ENCODE measurements around the gene FBXO39. TPM values are rescaled to one million over a fixed set of nuclear protein-coding genes. Genes with fewer than 3 reads are reported as not detected.
A peak's percentile ranks its signal among the peaks of the same experiment; 100 is the strongest.
"Not testable (repeated sequence)": the region's sequence is repeated elsewhere in the genome, so short reads cannot be mapped to it uniquely, and the experiment has no call there.

FBXO39 gene
- polyA plus RNA-seq (2012; ENCODE audit: low read depth, missing spikeins): not detected

DNA sequence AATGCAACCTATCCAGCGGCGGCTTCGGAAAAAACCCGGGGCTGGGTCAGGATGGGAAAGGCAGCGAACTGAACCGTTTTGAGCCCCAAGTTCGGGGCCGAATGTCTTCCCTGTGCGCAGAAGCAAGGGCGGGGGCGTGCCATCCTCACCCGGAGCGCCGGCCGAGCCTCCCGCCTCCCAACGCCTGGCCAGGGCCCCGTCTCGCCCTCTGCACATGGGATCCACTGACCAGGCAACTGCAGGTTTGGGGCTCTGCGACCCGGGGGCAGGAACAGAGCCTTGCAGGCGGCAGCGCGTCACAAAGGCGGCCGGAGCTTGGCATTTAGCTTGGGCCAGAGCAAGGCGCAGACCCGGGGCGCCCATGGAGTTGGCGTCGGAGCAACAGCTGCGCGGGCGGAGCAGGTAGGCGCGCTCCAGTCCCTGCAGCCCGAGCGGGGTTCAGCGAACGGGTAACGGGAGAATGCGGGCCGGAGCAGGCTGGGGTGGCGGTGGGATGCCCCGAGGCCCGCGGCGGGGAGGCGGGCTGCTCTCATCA is at the start of gene FBXO39:
TSS of gene FBXO39 (plus strand) at position 345 of the 535 bp plus-strand sequence. CDS start 3,654 bp downstream, outside the sequence.
- FAIRE-seq (no peak), DNase-seq (ENCODE audit: insufficient read length, low spot score) (peak; percentile 30)
- TF ChIP-seq POU2F2 (IDR thresholded peaks at IDR 0.05; ENCODE audit: low read depth, low read length): no peak
- TF ChIP-seq TAF1 (IDR thresholded peaks at IDR 0.05; ENCODE audit: low read depth, low read length): no peak
- TF ChIP-seq POLR2A (IDR thresholded peaks at IDR 0.05; ENCODE audit: low read depth, low read length): peak; percentile 42; the same call in 1 of the 2 replicates
- TF ChIP-seq PAX5 (IDR thresholded peaks at IDR 0.05; ENCODE audit: insufficient read depth, low read length, severe bottlenecking): no peak
- TF ChIP-seq SPI1 (IDR thresholded peaks at IDR 0.05; ENCODE audit: low read depth, low read length): no peak
- TF ChIP-seq POLR2AphosphoS5 (IDR thresholded peaks at IDR 0.05; ENCODE audit: low read depth, low read length): peak; percentile 45; the same call in 1 of the 2 replicates

DNA sequence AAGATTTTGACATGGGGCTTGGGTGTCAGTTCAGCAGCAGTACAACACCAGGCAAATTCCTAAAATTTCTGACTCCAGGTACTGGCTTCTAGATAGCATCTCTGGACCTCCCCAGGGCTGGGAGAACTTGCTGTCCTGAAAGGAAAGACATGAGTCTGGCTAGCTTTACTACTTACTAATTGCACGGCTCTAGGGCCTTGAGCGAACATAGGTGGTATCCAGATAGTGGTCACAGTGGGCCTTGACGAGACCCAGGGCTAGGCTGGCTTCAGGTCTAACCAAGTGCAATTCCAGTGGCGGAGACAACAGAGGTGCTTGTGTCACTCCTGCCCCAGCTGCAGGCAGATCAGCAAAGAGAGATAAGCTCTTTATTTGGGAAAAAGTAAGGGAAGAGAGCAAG is 46.5 kb upstream of the FBXO39 start:
- DNase-seq (ENCODE audit: insufficient read length, low spot score) (no peak), FAIRE-seq (no peak)
- TF ChIP-seq POLR2A (IDR thresholded peaks at IDR 0.05; ENCODE audit: low read depth, low read length) (no peak), PAX5 (IDR thresholded peaks at IDR 0.05; ENCODE audit: insufficient read depth, low read length, severe bottlenecking) (no peak), POLR2AphosphoS5 (IDR thresholded peaks at IDR 0.05; ENCODE audit: low read depth, low read length) (no peak), TAF1 (IDR thresholded peaks at IDR 0.05; ENCODE audit: low read depth, low read length) (no peak), SPI1 (IDR thresholded peaks at IDR 0.05; ENCODE audit: low read depth, low read length) (no peak), POU2F2 (IDR thresholded peaks at IDR 0.05; ENCODE audit: low read depth, low read length) (no peak)

DNA sequence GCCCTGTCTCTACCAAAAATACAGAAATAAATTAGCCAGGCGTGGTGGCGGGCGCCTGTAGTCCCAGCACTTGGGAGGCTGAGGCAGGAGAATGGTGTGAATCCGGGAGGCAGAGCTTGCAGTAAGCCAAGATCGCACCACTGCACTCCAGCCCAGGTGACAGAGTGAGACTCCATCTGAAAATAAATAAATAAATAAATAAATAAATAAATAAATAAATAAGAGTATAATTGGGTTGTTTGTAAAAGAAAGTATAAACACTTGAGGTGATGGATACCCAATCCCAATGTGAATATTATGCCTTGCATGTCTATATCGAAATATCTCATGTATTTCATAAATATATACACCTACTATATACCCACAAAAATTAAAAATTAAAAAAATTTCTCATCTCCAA is 29.4 kb upstream of the FBXO39 start:
- FAIRE-seq; DNase-seq (ENCODE audit: insufficient read length, low spot score): not testable (repeated sequence)

DNA sequence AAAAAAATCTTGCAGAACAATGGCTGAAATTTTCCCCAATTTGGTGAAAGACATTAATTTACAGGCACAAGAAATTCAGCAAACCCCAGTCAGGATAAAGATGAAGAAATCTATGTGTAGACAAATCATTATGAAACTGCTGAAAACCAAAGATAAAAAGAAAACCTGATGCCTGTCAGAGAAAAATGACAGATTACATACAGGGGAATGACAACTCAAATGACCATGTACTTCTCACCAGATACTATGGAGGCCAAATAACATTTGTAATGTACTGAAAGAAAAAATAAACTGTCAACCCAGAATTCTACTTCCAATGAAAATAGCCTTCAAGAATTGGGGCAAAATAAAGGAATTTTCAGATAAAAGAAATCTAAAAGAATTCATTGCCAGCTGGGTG is 27.4 kb upstream of the FBXO39 start:
- no peak for FAIRE-seq
- TF ChIP-seq PAX5 (IDR thresholded peaks at IDR 0.05; ENCODE audit: insufficient read depth, low read length, severe bottlenecking) (no peak), POLR2AphosphoS5 (IDR thresholded peaks at IDR 0.05; ENCODE audit: low read depth, low read length) (no peak), POU2F2 (IDR thresholded peaks at IDR 0.05; ENCODE audit: low read depth, low read length) (no peak), POLR2A (IDR thresholded peaks at IDR 0.05; ENCODE audit: low read depth, low read length) (no peak), TAF1 (IDR thresholded peaks at IDR 0.05; ENCODE audit: low read depth, low read length) (no peak), SPI1 (IDR thresholded peaks at IDR 0.05; ENCODE audit: low read depth, low read length) (no peak)
- DNase-seq (ENCODE audit: insufficient read length, low spot score): no peak

DNA sequence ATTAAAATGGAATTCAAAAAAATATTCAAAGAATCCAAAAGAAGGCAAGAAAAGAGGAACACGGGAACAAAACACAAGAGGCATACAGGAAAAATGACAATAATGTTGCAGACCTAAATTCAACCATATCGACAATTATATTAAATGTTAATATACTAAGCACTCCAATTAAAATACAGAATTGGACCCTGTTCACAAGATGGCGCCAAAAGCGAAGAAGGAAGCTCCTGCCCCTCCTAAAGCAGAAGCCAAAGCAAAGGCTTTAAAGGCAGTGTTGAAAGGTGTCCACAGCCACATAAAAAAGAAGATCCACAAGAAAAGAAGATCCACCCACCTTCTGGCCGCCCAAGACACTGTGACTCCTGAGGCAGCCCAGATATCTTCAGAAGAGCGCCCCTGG is 26.5 kb upstream of the FBXO39 start:
- no peak for FAIRE-seq
- no peak for DNase-seq (ENCODE audit: insufficient read length, low spot score)
- TF ChIP-seq POLR2A (IDR thresholded peaks at IDR 0.05; ENCODE audit: low read depth, low read length) (no peak), POLR2AphosphoS5 (IDR thresholded peaks at IDR 0.05; ENCODE audit: low read depth, low read length) (no peak), POU2F2 (IDR thresholded peaks at IDR 0.05; ENCODE audit: low read depth, low read length) (no peak), TAF1 (IDR thresholded peaks at IDR 0.05; ENCODE audit: low read depth, low read length) (no peak), PAX5 (IDR thresholded peaks at IDR 0.05; ENCODE audit: insufficient read depth, low read length, severe bottlenecking) (no peak), SPI1 (IDR thresholded peaks at IDR 0.05; ENCODE audit: low read depth, low read length) (no peak)

DNA sequence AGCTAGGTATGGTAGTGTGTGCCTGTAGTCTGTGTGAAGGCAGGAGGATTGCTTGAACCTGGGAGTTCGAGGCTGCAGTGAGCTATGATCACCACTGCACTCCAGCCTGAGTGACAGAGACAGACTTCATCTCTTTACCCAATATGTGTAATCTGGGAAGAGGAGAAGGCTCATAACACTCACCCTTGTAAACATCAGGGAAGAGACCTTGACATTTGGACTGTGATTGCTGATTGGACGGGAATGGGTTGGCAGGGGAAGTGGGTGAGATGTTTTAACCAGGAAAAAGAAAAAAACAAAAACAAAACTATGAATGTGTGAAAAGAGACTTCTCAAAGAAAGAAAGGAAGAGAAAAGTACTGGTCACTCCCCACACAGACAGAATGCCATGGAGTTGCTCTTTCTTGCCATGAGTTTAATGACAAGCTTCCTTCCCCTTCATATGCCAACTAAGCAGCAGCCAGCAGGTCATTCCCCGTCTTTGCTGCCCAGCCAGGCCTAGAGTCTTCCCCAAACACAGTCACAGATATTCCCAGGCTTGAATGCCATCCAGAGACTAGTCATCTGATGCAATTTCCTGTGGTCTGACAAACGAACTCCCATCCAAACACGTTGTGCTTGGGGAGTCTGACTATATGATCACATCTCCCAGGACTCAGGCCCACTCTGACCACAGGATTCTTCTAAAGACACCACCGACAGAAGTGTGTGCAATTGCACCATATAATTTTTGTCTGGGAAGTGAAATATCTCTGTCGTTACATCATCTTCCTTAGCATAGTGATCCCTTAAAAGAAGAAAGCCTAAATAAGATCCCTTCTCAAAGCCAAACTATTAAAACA is 23.7 kb upstream of the FBXO39 start:
- TF ChIP-seq POU2F2 (IDR thresholded peaks at IDR 0.05; ENCODE audit: low read depth, low read length): no peak
- FAIRE-seq (peak; percentile 75), DNase-seq (ENCODE audit: insufficient read length, low spot score) (no peak)

DNA sequence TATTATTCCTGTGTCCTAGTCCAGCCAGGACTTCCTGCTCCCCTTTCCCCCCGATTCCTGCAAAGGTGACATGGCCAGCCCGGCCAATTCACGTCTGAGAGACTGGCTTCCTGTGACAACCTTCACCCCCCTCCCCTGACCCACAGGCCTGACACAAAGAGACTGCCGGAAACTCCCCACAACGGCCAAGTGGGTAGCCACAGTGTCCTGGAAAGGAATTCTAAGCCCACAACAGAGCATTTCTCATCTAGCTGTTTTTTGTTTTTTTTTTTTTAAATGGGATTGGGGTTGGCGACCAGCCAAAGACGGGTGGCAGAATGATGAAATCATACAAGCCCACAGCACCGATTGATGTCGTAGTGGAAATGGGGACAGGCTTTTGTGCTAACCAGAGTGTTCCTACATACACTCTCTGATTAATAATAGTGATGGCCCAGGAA is 23.0 kb upstream of the FBXO39 start:
- DNase-seq (ENCODE audit: insufficient read length, low spot score): peak; percentile 24
- TF ChIP-seq PAX5 (IDR thresholded peaks at IDR 0.05; ENCODE audit: insufficient read depth, low read length, severe bottlenecking): no peak
- TF ChIP-seq POLR2A (IDR thresholded peaks at IDR 0.05; ENCODE audit: low read depth, low read length): 0 out of 2 replicates have a peak, but pooled peaks have one; percentile 22
- TF ChIP-seq SPI1 (IDR thresholded peaks at IDR 0.05; ENCODE audit: low read depth, low read length): no peak
- TF ChIP-seq POLR2AphosphoS5 (IDR thresholded peaks at IDR 0.05; ENCODE audit: low read depth, low read length): no peak
- no peak for FAIRE-seq

DNA sequence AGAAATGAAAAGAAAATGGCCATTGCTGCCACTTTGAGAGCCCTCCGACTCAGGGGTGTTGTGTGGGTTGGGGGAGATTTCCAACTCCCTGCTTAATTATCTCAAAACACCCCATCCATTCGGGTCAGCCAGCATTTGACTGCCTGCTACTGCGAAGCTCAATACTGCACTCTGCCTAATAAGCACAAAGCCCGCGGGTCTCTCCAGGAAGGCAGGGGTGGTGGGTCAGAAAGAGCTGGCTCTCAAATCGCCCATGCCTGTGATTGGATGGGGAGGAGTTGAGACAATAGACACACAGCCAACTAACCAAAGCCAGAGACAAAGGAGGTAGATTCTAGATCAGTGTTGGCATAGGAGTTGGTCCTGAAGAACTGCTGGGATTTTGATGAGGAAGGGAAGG is 22.5 kb upstream of the FBXO39 start:
- TF ChIP-seq POLR2AphosphoS5 (IDR thresholded peaks at IDR 0.05; ENCODE audit: low read depth, low read length): no peak
- no peak for TF ChIP-seq PAX5 (IDR thresholded peaks at IDR 0.05; ENCODE audit: insufficient read depth, low read length, severe bottlenecking)
- no peak for TF ChIP-seq SPI1 (IDR thresholded peaks at IDR 0.05; ENCODE audit: low read depth, low read length)
- no peak for TF ChIP-seq TAF1 (IDR thresholded peaks at IDR 0.05; ENCODE audit: low read depth, low read length)
- no peak for TF ChIP-seq POLR2A (IDR thresholded peaks at IDR 0.05; ENCODE audit: low read depth, low read length)
- no peak for TF ChIP-seq POU2F2 (IDR thresholded peaks at IDR 0.05; ENCODE audit: low read depth, low read length)
- peak; percentile 38 for FAIRE-seq
- DNase-seq (ENCODE audit: insufficient read length, low spot score): no peak

DNA sequence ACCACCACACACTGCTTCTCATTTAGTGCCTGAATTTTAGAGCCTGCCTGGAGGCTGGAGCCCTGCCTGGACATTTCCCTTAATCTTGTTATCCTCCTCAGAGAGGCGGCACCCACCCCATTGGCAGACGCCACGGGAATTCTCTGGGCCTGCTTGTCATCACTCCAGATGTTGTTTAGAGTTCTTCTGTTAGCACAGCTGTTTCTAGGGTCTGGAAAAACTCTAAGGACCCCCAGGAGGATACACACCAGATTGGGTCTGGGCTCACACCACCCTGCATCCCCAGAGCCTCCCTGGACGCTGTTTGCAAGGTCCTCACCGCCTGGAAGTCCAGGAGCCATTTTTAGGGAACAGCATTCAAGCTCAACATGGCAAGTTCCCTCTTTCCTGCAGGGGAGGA is 20.7 kb upstream of the FBXO39 start:
- FAIRE-seq: peak; percentile 28
- DNase-seq (ENCODE audit: insufficient read length, low spot score): no peak
- TF ChIP-seq POLR2AphosphoS5 (IDR thresholded peaks at IDR 0.05; ENCODE audit: low read depth, low read length): no peak
- no peak for TF ChIP-seq POU2F2 (IDR thresholded peaks at IDR 0.05; ENCODE audit: low read depth, low read length)
- no peak for TF ChIP-seq TAF1 (IDR thresholded peaks at IDR 0.05; ENCODE audit: low read depth, low read length)
- no peak for TF ChIP-seq POLR2A (IDR thresholded peaks at IDR 0.05; ENCODE audit: low read depth, low read length)
- no peak for TF ChIP-seq SPI1 (IDR thresholded peaks at IDR 0.05; ENCODE audit: low read depth, low read length)
- TF ChIP-seq PAX5 (IDR thresholded peaks at IDR 0.05; ENCODE audit: insufficient read depth, low read length, severe bottlenecking): no peak

DNA sequence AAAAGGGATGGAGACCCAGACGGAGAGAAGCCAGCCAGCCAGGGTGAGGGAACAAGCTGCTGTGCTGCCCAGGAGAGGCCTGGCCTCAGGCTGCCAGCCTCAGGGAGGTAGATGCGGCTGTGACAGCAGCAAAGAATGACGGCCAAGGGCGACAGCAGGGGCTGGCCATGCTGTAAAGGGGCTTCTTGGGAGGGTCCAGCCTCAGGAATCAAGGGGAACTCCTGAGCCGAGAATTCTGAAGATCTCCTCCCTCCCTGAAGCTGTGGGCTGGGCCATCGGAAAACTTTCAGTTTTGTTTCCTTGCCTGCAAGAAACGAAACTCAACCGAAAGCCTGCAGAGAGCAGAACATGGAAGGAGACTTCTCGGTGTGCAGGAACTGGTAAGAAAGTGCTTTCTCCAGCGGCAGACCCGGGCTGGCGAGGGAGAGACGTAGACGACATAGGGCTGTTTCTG is 20.3 kb upstream of the FBXO39 start, which contains the start of gene XAF1:
TSS of gene XAF1 (plus strand) at position 316 of the 454 bp plus-strand sequence. CDS start at position 349, 33 bp downstream.
- DNase-seq (ENCODE audit: insufficient read length, low spot score): no peak
- FAIRE-seq: peak; percentile 85
- TF ChIP-seq POU2F2 (IDR thresholded peaks at IDR 0.05; ENCODE audit: low read depth, low read length) (no peak), TAF1 (IDR thresholded peaks at IDR 0.05; ENCODE audit: low read depth, low read length) (peak; percentile 52; the same call in 1 of the 2 replicates), POLR2AphosphoS5 (IDR thresholded peaks at IDR 0.05; ENCODE audit: low read depth, low read length) (0 out of 2 replicates have a peak, but pooled peaks have one; percentile 18), POLR2A (IDR thresholded peaks at IDR 0.05; ENCODE audit: low read depth, low read length) (peak; percentile 74)
